ENCODE results near the gene SUPT6H.

SUPT6H gene

DNA sequence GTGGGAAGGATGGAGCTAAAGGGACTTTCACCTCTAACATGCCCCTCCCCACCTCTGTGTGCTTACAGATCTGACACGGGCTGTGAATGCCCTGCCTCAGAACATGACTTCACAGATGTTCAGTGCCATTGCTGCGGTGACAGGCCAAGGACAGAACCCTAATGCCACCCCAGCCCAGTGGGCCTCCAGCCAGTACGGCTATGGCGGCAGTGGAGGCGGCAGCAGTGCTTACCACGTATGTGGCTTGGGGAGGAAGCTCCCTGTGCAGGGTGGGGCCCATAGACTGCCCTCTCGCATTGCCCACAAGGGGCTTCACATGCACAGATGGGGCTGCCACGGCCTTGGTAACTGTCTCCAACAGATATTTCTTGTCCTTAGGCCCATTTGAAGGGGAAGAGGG, 38.3 kb downstream of the SUPT6H start:
- DNase-seq (ENCODE audit: low read depth in 2 of 3, low spot score in 1 of 3) = no peak

- DNase-seq (ENCODE audit: low read depth in 2 of 3, low spot score in 1 of 3) = no peak
These were observed 39.0 kb downstream of the SUPT6H start for GRCh38 chr17:28700830-28701492.

GRCh38 chr17:28702026-28702751, 40.2 kb downstream of the SUPT6H start:
- no peak for DNase-seq (ENCODE audit: low read depth in 2 of 3, low spot score in 1 of 3)

DNA sequence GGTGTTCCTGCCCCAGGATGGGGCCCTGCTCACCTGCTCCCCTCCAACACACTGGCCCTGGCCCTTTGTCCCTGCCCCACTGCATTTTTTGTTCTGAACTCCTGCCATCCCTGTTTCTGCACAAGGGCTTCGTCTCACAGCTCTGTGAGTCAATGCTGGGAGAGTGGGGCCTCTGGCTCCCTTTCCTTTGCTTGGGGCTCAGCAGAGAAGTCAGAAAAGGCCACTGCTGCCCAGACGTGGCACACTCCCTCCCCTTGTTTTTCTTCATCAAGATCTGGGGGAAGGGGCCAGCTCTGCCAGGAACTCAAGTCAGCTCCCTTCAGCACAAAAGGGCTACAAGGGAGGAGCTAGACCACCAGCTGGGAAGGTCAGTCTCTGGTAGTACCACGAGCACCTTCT, 40.7 kb downstream of the SUPT6H start:
- no peak for DNase-seq (ENCODE audit: low read depth in 2 of 3, low spot score in 1 of 3)

DNA sequence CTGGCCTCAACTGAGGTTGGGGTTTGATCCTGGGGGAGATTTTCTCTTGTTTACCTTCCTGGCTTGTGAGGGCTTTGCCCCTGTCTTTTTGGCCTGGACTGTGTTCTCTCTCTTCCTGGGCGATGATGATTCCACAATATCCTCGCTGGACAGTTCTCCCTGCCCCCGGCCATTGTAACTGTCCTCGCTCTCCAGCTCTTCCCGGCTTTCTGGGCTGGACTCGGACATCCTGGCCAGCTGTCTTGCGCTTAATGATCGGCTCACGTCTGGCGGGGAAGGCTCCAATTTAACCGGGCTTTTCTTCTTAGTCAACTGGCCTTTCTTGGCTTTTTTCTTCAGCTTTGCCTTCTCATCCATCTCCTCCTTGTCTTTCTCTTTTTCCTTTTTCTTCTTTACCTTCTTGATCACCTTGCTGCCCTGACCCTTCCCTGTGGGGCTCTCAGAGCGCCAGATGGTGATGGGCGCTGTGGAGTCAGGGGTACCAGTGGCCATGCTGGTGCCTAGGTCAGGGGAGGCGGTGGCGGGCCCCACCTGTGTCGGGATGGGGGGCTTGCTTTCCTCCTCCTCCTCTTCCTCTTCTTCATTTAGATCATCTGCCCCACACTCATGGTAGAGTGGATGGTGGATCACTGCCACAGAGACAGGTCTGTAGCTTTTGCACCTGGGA, 41.7 kb downstream of the SUPT6H start:
- no peak for DNase-seq (ENCODE audit: low read depth in 2 of 3, low spot score in 1 of 3)

GRCh38 chr17:28704219-28704858, 42.3 kb downstream of the SUPT6H start:
- no peak for DNase-seq (ENCODE audit: low read depth in 2 of 3, low spot score in 1 of 3)

DNA sequence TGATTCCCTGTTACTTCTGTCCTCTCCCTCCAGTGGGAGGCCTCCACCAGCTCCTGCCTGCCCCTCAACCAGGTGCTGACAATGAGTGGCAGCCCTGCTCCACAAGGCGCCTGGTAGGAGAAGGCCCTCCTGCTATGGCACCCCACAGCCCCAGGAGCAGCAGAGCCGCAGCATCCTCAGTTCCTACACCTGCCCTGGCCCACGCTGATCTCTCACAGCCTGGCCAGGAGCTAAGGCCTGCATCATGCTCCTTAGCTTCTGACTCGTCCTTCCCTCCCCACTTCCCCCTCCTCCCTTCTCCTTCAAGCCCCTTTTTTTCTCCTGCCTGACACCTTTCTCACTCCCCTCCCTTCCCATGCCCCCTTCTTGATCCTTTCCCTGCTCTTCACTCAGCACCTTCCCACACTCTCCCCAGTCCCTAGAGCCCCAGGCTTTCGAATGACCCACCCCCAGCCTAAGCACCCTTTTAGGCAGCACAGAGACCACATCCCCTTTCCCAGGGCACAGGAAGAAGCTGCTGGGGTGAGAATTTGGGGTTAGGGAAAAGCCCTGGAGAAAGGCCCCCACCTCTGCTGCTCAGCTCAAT, 43.2 kb downstream of the SUPT6H start:
- no peak for DNase-seq (ENCODE audit: low read depth in 2 of 3, low spot score in 1 of 3)

DNA sequence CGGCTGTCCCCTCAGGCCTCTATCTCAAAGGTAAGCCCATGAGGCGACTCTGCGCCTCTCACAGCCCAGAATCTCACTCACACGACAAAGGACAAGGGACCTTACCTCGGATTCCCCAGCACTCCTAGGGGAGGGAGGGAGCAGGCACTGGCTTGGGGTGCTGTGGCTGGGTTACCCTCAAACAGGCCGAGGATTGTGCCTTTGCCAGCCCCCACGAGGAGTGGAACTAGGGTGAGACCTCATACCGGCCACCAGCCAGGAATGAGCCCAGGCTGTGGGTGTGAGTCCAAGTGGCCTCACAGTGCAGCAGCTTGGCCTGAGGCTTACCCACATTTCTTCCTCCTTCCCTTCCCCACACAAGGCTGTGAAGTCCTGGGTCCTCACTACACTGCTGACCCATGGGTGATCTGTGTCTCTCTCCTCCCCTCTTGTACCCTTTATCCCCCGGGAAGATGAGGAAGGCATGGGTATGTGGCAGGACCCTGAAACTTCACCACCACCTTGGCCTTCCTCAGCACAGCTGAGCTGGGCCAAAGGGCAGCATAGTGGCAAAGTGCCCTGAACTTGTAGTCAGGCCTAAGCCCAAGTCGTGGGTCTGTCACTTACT, 43.8 kb downstream of the SUPT6H start:
- DNase-seq (ENCODE audit: low read depth in 2 of 3, low spot score in 1 of 3) = no peak

DNA sequence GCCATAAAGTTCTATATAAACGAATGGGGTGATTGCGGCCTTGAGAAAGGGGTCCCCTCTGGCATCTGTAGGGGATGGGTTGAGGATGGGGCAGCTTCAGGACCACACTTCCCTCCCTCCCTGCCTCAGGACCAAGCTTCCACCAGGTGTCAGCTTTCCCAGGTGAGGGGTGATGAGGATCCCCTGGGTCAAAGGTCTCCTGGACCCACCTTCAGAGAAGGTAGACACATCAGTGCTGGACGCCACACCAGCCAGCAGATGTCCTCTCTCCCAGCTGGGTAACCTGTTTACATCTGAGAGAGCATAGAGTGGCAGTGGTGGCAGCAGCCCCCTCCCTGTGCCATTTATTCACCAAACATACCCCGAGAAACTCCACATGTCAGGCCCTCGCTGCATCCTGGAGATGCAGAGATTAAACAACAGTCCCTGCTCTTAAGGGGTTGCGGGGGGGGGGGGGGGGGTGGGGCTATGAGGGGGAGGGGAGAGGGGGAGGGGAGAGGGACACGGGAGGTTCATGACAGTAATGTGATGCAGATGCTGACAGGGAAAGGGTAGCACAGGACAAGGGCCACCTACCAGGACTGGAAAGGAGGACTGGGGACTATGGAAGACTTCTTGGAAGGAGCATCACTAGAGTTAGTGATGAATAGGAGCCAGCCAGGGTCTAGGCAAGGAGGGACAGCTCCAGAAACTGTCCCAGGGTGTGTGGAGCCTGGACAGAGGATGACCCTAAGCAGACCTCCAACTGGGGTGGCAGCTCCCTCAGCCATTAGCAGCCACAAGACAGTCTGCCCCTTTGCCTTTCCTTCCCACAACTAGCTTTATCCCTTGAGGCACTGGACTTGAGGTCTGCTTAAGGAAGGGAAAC, 44.7 kb downstream of the SUPT6H start:
- DNase-seq (ENCODE audit: low read depth in 2 of 3, low spot score in 1 of 3) = no peak

DNA sequence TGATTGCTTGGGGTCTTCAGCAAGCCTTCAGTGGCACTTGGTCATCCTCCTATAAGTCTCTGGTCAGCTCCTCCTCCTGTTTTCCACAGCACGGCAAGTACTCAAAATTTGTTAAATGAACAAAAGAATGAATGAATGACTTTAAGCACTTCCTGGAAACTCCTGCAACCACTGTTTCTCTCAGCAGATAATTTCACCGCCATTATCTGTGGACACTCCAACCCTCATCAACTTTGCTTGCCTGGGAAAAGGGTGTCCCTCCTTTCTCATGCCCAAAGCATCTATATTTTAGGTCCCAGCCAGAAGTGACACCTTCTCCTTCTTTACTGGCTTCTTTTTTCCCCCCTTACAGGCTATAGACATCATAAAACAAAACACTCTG, 45.3 kb downstream of the SUPT6H start:
- DNase-seq (ENCODE audit: low read depth in 2 of 3, low spot score in 1 of 3) = no peak

GRCh38 chr17:28710861-28711722, 49.1 kb downstream of the SUPT6H start:
- DNase-seq (ENCODE audit: low read depth in 2 of 3, low spot score in 1 of 3) = peak; percentile 84 to 92 (median 89)

DNA sequence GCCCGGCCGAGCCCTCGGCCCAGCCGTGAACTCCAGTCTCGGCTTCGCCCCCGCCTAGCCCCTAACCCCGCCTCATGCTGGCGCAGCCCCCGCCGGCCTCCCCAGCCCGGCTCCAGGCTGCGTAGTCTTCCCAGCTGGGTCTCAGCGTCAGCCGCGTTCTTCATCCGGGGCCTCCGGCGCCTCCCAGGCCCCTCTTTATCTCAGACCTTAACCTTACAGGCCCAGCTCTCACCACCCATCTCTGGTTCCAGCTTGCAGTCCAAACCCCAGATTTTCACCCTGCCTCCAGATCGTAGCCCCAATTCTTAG, 49.7 kb downstream of the SUPT6H start, which contains the start of gene PROCA1:
Gene PROCA1, minus strand, starts transcription at position 166 of the 309 bp plus-strand sequence. CDS start 228 bp downstream, outside the sequence.
- peak in 1 of 3 donors; percentile 32 for DNase-seq (ENCODE audit: low read depth in 2 of 3, low spot score in 1 of 3)

GRCh38 chr17:28712032-28712704, 50.2 kb downstream of the SUPT6H start:
- peak in 2 of 3 donors; percentile 52 to 67 for DNase-seq (ENCODE audit: low read depth in 2 of 3, low spot score in 1 of 3)

DNA sequence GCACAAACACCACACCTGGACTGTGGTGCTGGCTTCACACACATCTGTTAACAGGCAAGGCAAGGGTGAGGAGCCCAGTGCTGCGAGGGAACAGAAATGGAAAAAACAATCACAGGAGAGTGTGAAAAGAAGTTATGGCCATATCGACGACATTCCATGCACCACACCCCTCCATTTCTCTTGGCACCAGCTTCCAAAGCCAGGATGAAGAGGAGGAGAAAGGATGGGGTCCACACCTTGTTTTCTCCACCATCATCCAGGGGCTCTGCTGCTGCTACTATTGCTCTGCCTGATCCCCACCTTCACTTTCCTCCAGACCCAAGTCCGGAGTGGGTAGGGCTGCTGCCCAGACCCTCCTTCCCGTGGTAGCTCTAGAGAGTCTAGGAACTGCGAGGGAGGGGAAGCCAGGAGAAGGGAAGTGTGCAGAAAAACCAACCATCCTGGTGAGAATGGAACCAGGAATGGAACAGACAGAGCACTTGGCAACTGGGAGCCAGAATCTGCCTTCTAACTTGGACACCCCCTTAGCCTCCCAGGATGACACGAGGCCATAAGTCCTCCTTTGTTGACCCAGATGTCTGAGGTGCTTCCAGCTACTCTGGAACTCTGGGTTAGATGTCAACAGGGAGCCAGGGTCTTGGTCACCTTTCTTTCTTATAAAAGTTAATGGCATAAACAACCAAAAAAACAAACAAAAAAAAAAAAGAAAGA, 50.9 kb downstream of the SUPT6H start:
- no peak for DNase-seq (ENCODE audit: low read depth in 2 of 3, low spot score in 1 of 3)

DNA sequence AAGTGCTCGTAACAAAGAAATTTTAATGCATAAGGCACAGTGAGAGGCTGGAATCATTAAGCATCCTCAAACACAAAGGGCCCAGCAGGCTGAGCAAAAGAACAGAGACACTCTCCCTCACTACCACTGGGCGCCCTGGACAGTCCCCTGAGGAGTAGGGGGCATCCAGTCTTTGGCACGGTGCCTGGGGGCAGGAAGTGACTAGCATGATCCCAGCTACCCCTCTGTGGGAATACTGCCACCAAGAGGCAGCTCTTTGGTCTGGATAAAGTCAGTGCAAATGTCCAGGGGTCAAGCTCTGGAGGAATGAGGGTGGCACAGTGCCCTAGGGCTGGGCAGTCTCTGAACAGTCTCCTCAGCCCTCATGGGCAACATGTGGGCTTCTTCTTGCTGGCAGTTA, 52.3 kb downstream of the SUPT6H start:
- no peak for DNase-seq (ENCODE audit: low read depth in 2 of 3, low spot score in 1 of 3)

- DNase-seq (ENCODE audit: low read depth in 2 of 3, low spot score in 1 of 3) = no peak
These were observed 53.2 kb downstream of the SUPT6H start for GRCh38 chr17:28715217-28715616.

DNA sequence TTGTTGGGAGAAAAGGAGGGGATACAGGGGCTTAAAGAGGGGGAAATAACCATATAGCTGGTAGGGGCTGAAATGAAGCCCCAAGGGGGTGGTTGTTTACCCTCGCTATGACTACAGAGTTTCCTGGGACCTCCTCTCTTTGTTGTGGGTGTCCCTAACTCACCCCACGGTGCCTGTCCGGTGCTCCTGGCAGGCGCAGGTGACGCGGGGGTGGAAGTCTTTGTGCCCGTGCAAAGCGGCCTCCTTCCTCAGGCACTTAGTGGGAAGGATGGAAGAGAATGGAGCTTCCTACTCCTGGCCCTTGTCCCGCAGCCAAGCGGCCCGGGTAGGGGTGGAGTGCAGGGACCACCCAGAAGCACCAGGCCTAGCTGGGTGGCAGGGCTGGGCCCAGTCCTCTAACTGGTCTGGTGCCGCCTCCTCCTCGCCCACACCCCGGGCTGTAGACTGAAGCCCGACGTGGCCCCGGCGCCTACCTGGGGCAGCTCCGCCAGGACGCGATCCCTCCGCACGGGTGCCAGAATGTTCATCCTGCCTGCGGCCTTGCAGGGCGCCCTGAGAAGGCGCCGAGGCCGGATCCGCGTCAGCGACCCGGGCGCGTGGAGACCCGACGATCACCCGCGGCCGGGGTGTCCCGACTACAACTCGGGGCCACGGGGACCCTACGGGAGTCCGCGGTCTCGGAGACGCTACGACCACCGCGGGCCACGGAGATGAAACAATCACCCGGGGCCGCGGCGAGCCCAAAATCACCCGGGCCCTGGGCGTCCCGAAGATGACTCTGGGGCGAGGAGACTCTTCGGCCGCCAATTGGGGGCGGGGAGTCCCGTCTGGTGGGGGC, 55.0 kb downstream of the SUPT6H start:
- DNase-seq (ENCODE audit: low read depth in 2 of 3, low spot score in 1 of 3) = no peak
